Retinal pigment epithelial cell (primary cell): Measurements from ENCODE around the gene SND1.

Experiments
- DNase-seq: peaks from one replicate; pipeline ENCODE4 v3.0.0-alpha.2; 2010; ENCODE audit warnings: low read depth
- H3K4me3 ChIP-seq: 2 replicates; pipeline ENCODE4 v1.5.1; 2011; ENCODE audit warnings: mild to moderate bottlenecking, low read length, control low read depth, moderate library complexity
- CTCF ChIP-seq: conservative IDR thresholded peaks from 2 replicates; pipeline ENCODE4 v1.5.1; 2011; ENCODE audit warnings: low read depth, low read length, control low read depth, inconsistent platforms

The SND1 gene

GRCh38 chr7:128135515-128136214 is 483.7 kb downstream of the SND1 start:
- peak; percentile 59 for TF ChIP-seq CTCF
- DNase-seq: no peak

GRCh38 chr7:128136215-128136597 is 484.2 kb downstream of the SND1 start:
- peak; percentile 7 for TF ChIP-seq CTCF

More at GRCh38 chr7:128135515-128136214, 483.7 kb downstream of the SND1 start:
- H3K4me3 ChIP-seq: peak overlapping the region; percentile 48

GRCh38 chr7:128137181-128137580 is 485.2 kb downstream of the SND1 start:
- no peak for TF ChIP-seq CTCF
- DNase-seq: no peak
- no peak overlapping the region for H3K4me3 ChIP-seq

More at GRCh38 chr7:128136215-128136597, 484.2 kb downstream of the SND1 start:
- H3K4me3 ChIP-seq: peak overlapping the region; percentile 48
- DNase-seq: no peak

- H3K4me3 ChIP-seq: no peak overlapping the region
- DNase-seq: no peak
- TF ChIP-seq CTCF: no peak
Measured at GRCh38 chr7:128139406-128139805, 487.4 kb downstream of the SND1 start.

- no peak for DNase-seq
- no peak for TF ChIP-seq CTCF
- no peak overlapping the region for H3K4me3 ChIP-seq
Measured at GRCh38 chr7:128141683-128142195, 489.7 kb downstream of the SND1 start.
